AG20443 (cell line): ENCODE measurements around the gene KIF24.
"Not testable (repeated sequence)": the region's sequence is repeated elsewhere in the genome, so short reads cannot be mapped to it uniquely, and the experiment has no call there.

ENCODE experiments used
- DNase-seq: peaks from one replicate; pipeline ENCODE4 v3.0.0; 2012; ENCODE audit warnings: low spot score, mixed read lengths

The KIF24 gene

DNA sequence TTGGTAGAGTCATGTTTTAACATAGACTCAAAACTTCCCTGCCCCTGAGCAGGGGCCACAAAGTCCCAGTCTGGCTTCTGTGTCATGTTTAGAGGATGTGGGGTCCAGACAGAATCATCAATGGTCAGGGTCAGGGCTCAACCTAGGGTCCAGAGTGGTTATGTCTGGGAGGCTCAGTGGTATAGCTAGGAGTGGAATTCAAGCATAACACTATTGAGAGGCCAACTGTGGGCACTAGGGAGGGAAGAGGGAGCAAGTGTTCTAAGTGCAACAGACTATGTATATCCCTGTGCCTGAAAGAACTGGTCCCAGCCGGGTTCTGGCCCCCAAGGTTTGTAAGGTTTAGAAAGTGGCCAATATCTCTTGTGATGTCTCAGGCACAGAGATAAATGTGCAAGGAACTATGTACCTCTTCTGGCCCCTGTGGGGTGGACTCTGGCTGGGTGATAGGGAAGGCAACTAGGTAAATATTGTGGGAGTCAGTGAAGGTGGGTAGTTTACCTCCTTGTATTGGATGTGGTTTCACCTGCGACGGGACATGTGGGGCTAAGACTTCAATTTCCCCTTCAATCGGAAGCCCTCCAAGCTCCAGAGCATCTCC, 33.6 kb upstream of the KIF24 start:
- no peak for DNase-seq

DNA sequence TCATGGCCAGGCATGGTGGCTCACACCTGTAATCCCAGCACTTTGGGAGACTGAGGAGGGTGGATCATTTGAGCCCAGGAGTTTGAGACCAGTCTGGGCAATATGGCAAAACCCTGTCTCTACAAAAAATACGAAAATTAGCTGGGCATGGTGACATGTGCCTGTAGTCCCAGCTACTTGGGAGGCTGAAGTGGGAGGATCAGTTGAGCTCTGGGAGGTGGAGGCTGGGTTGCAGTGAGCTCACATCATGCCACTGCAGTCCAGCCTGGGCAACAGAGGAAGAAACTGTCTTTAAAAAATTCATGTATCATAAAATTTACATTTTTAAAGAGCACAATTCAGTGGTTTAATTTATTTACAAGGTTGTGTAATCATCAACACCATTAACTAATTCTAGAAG, 23.9 kb upstream of the KIF24 start:
- DNase-seq, result not testable (repeated sequence)

DNA sequence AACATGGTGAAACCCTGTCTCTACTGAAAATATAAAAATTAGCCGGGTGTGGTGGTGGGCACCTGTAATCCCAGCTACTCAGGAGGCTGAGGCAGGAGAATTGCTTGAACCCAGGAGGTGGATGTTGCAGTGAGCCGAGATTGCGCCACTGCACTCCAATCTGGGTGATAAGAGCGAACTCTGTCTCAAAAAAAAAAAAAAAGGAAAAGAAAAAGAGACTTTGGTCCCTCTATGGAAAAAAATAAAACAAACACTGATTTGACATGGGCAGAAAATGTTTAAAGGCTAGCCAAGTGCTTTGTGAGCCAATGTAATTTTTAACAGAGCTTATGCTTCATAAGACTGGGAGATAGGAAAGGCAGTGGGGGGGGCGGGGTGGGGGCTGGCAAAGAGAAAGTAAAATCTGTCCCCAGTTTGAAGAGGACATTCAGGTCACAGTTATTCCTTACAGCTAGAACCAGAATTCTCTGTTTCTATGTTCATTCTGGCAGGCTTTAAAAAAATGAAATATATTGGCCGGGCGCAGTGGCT, 23.1 kb upstream of the KIF24 start:
- not testable (repeated sequence) for DNase-seq

DNA sequence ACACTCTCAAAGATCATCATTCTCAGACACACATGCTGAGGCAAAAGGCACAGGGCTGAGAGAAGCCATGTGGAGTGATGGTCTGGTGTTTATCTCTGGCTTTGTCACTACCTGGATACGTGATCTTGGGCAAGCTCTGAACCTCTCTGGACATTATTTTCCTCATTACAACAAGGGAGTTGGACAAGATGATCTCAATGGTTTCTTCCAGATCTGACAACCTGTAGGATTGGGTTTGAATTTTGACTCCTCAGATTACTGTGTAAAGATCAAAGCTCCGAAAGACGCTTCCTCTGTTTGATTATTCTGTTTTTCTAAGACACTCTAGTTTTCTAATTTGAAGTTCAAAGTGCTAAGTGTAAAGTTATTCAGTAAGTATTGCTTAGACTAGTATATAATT, 20.3 kb upstream of the KIF24 start:
- DNase-seq, result no peak

DNA sequence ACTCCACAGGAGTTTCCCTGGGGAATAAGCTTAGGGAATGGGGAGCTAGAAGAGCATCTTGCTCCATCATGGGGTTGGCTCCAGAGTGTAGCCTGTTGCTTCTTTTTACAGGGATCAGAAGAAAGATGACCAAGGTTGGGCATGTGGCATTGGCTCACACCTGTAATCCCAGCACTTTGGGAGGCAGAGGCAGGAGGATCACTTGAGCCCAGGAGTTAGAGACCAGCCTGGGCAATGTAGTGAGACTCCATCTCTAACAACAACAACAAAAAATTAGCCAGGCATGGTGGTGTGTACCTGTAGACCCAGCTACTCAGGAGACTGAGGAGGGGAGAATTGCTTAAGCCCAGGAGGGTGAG, 18.7 kb upstream of the KIF24 start:
- DNase-seq, result no peak

DNA sequence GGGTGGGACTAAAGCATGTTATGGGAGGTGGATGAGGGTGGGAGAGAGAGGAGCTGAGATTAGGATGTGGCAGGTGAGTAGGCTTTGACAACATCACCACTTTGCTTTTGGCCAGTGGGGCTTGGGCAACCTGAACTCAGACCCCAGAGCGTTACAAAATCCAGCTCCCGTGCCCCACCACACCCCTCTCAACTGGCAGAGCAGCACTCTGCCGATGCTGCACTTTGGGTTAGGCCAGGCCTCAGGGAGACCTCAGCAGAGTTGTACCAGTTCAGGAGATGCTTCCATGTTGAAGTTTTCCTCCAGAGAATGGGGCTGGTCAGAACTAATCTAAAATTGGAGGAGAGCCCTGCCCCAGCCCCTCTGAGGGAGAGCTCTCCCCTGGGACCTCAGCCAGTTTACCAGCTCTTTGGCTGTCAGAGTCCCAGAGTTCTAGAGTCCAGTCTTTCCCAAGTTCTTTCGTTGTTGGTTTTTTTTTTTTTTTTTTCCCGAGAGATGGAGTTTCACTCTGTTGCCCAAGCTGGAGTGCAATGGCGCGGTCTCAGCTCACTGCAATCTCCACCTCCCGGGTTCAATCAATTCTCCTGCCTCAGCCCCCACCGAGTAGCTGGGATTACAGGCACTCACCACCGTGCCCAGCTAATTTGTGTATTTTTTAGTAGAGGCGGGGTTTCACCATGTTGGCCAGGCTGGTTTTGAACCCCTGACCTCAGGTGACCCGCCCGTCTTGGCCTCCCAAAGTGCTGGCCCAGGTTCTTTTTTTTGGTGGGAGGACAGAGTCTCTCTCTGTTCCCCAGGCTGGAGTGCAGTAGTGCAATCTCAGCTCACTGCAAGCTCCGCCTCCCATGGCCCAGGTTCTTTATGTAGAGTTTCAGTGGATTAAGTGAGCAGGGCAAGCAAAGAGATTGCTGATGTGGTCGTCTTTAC, 18.1 kb upstream of the KIF24 start:
- no peak for DNase-seq

DNA sequence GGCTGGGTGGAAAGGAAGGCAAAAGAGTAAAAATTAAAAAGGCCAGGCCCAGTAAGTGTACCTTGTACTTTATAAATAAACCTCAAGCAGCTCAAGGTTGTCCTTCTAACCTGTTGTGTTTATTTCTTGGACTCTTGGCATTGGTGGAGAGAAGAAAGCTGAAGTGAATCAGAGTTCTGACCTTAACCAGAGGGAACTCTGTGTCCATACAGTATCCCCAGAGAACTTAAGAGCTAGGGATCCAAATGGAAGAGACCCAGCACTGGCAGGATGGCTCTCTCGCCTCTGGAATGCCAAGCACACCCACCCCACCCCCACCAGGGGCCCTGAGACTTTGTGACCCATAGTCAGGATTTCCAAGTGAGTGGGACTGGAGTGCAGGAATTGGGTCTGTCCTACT, 14.5 kb upstream of the KIF24 start:
- DNase-seq, result no peak

DNA sequence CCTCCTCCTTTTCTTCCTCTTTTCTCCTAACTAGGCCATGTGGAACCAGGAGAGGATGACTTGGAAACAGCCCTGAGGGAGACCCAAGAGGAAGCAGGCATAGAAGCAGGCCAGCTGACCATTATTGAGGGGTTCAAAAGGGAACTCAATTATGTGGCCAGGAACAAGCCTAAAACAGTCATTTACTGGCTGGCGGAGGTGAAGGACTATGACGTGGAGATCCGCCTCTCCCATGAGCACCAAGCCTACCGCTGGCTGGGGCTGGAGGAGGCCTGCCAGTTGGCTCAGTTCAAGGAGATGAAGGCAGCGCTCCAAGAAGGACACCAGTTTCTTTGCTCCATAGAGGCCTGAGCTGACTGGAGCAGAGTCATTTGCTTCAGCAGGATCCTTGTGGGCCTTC, 14.0 kb upstream of the KIF24 start:
- DNase-seq, result no peak

DNA sequence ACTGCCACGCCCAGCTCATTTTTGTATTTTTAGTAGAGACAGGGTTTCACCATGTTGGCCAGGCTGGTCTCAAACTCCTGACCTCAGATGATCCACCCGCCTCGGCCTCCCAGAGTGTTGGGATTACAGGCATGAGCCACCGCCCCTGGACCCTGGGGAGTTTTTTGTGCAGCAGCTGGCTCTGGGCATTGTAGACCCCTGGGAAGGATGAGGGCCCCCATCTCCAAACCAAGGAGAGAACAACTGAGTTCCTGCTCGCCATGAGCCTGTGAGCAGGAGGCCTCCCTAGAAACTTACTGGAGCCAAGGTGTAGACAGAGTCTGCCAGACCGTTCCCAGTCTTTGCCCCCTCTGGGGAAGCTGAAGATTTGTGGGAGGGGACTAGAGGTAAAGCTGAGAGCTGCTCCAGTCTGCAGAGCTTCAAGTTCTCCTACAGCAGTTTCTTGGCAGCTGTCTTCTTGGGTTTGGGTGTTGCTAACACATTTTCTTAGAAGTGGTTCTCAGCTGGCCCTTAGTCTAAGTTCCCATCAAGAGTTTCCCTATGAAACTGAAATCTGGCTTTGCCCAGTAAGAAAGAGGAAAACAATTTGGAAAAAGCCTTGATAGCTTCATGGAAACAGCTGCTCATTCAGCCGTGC, 12.7 kb upstream of the KIF24 start:
- no peak for DNase-seq

DNA sequence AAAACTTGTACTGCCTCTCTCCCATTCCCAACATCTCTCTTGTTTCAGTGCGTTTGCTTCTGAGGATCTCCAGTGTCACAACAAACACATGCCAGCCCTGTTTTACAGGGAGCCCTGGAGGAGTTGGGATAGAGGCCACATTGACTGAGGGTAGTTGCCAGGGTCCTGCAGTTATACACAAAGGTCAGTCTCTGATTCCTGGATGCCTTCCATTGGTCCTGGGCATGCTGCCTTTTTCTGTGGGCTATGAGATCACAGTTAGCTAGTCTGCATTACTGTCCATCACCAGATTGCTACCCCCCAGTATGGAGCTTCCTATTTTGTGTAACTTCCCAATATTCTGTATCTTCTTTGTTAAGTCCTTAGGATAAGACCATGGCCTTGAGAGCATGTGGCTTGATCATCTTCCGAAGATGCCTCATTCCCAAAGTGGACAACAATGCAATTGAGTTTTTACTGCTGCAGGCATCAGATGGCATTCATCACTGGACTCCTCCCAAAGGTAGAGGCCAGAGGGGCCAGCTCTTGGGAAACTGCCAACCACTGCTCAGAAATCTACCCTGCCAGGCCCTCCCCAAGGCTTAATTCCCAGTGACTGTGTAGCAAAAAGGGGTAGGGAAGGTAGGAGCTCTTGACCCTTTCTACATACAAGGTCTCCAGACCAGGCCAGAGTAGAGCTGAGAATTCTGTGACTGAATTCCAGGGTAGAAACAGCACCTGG, 9.8 kb upstream of the KIF24 start:
- no peak for DNase-seq

DNA sequence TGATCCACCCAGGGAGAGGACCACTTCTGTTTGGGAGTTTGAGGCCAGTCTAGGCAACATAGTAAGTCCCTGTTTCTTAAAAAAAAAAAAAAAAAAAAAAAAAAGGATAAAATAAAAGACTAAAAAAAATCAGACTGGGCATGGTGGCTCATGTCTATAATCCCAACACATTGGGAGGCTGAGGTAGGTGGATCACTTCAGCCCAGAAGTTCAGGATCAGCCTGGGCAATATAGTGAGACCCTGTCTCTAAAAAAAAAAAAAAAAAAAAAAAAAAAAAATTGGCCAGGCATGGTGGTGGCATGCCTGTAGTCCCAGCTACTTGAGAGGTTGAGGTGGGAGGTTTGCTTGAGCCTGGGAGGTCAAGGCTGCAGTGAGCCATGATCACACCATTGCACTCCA, 9.0 kb upstream of the KIF24 start:
- DNase-seq, result not testable (repeated sequence)

DNA sequence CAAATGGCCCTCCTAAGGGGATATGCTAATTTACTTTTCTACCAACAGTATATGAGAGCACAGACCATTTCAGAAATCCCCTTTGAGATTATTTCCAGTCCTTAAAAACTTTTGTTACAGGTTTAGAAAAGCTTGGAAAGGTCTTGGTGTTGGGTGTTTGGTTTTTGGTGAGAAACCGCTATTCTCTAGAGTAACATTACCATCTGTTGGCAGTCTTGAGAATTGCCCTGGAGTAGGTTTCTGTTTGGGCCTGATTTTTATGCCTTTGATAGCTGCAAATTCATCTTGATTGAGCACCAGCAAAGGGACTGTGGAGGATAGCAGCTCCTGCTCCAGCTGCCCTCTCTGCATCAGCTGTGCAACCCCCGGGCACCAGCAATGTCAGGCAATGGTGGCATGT, 8.3 kb upstream of the KIF24 start:
- peak; percentile 17 for DNase-seq

DNA sequence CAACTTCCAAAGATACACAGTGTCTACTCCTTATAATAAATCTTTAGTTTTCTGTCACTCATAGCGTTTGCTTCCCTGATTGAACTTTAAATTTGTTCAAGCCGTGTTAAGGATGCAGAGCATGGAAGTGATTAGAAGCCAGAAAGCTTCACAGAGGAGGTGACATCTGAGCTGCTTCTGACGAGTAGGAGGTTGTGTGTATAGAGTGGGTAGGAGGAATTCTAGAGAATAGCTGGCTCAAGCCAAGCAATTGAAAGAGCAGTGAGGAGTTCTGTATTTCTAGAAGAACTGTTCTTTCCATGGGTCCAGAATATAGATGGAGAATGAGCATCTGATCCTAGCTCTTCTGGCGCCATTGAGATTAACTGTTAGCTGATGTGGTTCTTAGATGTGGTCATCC, 6.3 kb upstream of the KIF24 start:
- DNase-seq, result no peak

DNA sequence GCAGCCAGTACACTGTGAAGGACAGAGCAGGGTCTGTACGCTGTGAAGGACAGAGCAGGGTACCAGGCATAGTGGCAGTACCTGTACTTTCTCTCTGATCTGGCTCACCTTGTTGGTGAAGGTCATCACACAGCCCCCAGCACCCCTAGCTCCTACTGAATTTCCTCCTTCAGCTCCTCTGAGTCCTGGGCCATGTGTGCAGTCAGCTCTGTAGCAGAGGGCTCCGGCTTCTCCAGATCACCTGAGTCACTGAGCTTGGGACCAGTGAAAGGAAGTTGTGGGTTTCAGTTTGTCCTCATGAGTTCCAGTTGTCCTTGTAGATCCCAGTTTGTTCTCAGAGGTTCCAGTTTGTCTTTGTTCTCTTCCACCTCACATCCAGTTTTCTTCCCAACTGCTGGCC, 5.8 kb upstream of the KIF24 start:
- no peak for DNase-seq

DNA sequence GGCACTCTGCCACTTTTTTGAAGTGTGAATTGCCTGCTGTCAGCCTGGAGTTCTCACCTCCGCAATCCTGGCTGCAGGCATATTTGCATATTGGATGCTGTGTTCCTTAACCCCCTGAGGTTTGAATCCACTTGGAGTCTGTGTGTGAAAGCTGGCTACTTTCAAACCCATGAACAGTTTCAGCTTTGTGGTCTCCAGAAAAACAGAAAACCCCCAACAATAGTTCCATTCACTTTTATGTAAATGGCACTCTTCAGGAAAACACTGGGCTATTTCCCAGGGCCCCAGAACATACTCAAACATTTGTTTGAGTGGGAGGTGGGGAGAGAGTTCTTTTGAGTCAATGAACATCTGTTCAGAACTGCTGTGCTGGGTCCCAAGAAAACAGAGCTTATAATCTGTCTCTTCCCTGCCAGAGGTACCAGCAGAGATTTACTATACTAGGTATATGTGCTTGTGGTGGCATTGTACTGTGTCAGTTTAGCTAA, 5.3 kb upstream of the KIF24 start:
- DNase-seq, result no peak

DNA sequence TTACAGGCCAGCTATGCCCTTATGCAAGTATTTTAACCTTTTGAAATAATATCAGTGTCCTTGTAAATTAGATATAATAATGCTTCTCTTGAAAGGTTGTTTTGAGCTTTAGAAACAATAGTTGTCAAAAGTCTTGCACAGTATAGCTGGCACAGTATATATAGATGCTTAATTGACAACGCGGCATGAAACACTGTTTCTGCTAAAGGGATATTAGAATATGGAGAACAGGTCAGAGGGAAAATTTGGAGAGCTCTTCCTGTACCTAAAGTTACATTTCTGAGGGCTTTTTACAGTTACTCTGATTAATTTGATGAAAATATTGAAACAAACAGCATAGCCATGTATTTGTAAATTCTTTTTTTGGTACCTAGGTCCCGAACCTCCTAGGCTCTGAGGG, 4.8 kb upstream of the KIF24 start:
- no peak for DNase-seq

DNA sequence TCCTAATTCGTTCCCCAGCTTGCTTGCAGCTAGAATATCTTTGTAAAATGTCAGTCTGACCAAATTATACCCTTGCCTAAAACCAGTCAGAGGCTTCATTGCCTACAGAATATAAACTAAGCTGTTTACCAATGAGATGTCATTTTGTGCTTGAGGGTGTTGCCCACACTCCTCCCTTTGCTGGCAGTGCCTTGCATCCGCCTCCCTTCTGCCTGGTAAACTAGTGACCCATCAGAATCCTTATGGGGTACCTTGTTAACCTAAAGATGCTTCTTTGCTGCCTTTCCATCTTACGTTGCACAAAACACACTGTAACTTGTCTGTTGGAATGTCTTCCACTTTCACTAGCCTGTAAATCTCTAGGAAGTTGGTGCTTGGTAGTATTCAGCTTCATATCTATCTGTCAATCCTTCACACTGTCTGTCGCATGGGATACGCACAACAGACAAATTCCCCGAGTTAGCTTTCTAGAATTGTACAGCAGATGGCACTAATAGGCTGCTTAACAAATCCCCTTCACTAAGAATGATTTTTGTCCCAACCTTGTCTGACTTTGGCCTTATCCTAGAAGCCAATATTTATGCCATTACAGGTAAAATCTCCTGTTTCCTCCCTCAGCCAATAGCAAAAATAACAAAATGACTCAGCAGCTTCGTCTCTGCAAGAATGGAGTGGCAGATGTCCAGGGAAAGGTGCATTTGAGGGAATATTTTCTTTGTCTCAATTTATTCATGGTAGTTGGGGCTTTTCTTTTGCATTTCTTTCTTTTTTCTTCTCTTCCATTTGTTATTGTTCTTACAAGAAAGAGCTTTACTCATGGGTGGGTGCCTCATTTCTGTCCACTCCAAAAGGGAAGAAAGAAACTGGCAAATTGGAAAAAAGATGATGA, 3.3 kb upstream of the KIF24 start:
- DNase-seq, result peak; percentile 29

DNA sequence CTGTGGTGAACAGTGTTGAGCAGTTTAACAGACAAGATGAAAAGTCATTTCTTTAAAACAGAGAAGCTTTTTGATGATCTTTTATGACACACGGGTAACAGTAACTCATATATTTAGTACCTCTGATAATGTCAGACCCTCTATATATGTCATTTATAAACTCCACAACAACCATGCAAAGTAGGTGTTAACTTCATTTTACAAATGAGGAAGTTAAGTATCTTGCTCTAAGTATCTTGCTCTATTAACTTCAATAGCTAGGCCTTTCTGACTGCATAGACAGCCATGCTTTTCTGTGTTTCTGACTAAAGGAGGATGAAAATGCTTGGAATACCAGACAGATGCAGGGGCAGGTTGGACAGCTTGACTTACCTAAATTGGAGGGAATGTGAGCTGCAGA, 2.1 kb upstream of the KIF24 start:
- no peak for DNase-seq

DNA sequence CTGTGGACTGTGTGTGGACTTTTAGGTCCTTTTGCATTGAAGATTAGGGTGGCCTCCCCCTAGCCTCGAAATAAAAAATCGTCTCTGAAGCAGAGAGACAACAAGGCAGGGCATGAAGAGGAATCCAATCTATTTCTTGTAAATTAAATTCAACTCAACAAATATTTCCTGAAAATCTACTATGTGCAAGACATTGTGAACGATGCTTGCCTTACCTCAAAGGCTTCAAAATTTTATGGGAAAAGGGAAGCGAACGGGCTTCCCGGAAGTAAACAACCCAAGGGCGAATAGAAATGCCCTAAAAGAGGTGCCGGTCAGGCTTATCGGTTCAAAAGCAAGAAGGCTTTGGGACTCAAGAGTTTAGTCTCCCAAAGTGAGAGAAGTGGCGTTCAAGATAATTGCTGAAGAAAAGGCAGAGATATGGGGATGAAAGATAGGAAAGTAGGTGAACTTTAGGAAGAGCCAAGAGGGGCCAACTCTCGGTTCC, 525 bp downstream of the KIF24 start:
- DNase-seq, result no peak

DNA sequence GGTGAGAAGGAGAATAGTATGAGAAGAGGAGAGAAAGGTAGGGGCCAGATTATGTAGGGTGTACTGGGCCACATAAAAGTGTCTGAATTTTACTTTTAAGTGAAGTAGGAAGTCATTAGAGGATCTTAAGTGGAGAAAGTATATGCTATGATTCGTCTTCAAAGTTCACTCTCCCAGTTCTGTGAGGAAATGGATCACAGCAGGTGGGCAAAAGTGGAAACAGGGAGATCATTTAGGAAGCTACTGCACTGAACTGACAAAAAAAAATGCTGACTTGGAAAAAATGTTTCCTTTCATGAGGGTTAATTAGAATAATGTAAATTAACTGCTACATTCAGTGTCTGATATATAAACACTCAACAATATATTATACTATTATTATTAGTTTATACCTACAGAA, 2.4 kb downstream of the KIF24 start:
- DNase-seq, result no peak
